ENCODE data around the gene SLC22A23.

The SLC22A23 gene

DNA sequence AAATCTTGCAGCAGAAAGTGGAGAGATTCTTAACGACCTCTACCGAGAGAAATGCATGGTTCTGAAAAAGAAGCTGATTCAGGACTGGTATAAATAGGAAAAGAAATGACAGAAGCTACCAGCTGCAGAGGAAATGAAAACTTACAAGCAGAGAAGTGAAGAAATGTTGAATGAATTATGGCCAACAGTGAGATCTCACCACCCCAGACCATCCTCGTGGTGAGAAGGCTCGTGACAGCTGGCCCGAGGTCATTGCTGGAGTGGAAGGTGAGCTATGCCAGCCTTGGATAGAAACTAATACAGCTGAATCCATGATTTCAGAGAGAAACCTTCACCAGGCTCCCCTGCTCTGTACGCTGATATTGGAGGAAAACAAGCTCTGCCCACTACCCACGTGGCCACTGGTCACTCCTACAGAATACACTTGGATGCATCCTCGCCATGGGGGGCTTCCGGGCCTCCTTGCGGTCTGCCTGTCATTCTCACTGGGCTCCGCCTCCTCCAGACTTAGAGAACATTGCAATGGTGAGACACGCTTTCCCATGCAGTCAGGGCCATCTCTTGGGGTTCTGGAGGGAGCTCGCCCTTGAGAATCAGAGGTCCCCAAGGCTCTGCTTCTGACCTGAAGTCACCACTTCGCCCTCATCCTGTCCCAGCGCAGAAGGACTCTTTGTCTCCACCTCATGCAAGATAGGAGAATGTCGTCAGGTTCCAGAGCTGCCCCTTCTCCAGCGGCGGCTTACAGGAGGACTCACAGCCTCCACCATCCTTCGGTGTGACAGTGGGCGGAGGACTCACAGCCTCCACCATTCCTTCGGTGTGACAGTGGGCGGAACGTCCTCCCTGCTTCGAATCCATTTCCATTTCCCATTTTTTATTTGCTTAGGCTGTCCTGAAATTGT lies 218.8 kb downstream of the SLC22A23 start:
- peak in 1 of 2 donors; percentile 24 for DNase-seq

DNA sequence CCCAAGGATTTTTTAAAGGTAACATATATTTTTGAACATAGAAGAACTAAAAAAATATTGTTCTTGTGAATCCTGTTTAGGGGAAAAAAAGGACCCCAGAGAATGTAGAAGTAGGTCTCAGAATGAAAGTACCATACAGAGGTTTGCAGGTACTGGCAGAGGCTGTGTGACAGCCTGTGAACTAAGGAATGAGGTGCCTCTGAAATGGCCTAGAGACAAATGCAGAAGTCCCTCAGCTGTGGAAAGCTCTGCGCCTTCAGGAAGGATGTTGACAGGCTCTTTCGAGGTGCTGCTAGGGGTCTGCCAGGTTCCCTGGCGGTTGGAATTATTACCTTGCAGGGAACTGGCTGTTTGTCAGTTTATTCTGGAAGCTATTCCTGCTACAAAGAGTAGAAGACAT lies 220.8 kb downstream of the SLC22A23 start:
- no peak for DNase-seq

DNA sequence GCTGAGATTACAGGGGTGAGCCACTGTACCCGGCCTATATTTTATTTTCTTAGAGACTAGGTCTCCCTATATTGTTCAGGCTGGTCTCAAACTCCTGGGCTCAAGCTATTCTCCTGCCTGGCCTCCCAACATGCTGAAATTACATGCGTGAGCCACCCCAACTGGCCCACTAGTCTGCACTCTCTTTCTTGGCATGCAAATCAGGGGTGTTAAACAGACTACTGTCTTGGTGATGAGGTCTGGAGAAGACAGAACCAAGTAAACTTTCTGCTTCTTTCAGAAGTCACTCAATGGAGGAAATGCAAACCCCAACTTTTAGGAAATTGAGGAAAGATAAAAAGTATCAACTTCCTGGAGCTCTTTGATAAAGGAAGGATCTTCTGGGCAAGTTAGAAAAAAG lies 221.4 kb downstream of the SLC22A23 start:
- no peak for DNase-seq

DNA sequence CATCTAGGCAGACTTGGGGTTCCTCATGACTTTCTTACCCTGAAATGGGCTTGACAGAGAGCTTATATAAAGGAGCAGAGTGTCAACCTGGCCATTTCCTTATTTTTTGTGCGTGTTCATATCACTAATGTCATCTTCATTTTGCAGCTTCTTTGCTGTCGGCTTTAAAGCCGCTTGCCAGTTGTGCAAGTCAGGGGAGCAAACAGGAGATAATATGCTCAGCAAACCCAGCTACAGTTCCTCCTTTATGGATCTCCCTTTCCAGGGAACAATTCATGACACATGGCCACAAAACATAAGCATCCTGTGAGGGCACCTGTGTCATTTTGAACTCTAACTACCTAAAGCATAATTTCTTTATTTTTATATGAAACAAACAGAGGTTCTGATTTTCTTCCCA lies 222.9 kb downstream of the SLC22A23 start:
- no peak for DNase-seq

DNA sequence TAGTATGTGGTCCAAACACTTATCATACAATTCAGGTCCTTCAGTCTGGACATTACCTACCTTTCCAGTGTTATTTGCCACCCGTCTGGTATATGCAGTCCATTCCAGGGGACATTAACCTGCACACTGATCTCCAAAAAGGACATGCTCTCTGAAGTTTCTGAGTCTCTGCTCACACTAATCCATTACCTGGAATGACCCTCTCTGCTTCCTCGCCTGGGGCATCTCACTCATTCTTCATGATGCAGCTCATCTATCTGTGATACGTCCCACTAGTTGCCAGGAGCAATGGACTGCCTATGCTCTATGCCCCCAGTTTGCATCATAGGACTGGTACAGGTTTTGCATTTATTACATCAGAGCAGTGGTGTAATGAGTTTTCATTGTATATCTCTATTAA lies 223.5 kb downstream of the SLC22A23 start:
- no peak for DNase-seq

DNA sequence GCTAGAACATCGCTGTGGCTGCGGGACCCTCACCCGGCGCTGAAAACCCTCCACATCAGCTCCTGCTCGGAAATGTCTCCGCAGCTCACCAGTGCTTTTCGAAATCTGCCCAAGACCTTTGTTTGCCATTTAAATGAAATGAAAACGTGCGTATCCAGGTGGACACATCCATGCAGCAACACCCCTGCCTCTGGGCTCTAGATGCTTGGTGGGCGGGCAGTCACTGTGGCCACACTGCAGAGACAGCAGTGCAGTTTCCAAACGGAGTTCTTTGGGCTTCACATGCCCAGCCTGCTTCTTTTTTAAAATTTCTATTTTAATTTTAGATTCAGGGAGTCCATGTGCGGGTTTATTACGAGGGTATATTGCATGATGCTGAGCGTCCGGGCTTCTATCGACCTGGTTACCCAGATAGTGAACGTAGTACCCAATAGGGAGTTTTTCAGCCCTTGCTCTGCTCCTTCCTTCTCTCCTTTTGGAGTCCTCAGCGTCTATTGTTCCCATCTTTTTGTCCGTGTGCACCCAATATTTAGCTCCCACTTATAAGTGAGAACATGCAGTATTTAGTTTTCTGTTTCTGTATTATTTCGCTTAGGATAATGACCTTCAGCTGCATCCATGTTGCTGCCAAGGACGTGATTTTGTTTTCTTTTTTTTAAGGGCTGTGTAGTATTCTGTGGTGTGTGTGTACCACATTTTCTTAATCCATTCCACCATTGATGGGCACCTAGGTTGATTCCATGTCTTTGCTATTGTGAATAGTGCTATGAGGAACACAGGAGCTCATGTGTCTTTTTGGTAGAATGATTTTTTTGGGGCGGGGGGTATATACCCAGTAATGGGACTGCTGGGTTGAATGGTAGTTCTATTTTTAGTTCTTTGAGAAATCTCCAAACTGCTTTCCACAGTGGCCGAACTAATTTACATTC lies 224.6 kb downstream of the SLC22A23 start:
- DNase-seq, result no peak

DNA sequence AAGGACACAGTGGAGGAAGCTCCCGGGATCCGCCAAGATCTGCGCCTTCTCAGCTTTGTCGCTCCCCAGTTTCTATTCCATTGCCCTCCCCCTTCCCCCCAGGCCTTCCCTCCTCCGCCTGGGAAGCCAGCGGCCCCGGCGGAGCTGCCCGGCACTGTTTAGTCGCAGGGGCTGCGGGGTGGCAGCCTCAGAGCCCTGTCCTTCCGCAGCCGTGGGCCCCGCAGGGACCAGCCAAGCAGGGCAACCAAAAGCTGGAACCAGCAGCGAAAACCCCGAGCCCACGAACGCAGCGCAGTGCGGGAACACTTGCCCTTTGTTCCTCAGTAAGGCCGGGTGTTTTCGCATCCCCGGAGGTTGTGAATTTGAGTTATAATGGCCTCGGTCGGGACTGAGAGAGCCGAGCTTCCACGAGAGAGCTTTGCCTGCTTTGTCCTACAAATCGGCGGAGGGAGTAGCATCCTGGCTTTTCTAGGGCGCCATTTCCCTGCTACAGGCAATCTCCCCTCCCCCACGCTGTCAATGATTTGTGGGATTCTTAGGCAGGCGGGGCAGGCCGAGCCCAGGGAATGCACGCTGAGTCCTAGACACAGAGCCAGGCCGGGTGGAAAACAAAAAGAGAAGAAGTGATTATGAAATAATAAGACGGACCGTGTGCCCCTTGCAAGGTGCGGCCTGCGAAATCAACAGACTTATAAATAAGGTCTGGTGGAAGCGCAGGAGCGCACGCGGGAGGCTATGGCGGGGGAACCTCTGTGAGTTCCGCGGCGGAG lies 225.4 kb downstream of the SLC22A23 start:
- DNase-seq, result no peak

DNA sequence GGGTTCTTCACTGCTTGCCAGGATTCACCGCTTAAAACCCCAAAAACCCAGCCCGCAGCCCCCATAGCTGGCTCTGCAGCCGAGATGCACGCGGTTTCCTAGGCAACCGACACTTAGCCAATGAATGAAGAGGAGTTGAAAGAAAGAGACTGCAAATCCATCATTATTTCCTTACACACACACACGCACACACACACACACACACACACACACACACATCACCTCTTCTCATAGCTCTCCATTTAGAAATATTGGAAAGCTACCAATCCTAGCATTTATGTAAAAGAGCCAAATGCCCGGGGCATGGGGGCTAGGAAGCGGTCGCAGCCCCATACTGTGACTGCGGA lies 226.0 kb downstream of the SLC22A23 start:
- DNase-seq, result no peak

DNA sequence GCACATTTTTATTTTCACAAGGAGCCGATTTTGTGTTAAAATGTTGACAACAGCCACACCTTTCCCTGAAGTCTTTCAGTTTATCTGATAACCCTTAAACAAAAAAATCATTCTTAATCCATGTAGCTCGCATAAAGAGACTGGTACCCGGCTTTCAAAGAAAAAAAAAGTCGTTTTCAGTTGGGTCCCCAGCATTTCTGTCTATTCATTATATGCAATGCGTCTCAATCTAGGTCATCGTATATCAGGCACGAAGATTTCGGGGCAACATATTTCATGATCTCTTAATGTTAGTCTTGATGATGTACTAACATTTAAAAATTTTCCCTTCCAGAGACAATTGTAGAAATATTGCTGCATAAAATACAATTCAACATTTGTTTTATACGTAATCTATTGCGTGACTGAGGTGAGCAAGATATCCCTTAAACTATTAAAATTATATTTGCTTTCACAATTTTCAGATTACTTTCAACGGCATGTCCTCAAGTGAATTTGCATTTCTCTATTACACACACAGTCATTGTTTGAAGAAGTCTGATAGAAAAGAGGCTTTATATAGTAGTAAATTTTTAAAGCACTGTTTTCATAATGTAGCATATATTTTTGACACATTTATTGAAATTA lies 226.5 kb downstream of the SLC22A23 start:
- no peak for DNase-seq

DNA sequence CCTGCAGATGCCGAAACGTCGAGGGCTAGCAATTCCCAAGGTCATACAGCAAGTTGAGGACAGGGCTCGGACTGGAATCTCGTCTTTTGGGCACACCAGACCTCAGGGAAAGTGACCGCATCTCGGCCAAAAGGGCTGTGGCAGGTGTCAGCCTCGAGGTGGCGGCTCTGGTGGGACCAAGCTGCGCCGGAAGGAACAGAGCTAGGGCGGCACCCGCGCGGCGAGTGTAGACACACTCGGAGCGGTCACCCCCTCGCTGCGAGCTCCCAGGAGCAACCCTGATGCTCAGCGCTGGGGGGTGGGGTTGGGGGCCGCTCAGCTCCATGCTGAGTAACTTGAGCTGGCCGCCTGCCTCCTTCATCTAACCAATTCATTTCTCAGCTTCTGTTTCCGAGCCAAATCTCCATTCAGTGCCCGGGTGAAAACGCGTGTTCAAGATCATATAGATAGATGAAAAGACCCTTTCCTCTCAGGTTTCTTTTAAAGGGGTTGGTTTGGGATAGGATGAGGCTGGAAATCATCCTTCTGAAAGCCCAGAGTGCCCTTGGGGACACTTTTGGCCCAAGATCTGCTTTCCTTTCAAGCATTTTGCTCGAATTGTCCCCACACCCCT lies 227.2 kb downstream of the SLC22A23 start:
- no peak for DNase-seq

DNA sequence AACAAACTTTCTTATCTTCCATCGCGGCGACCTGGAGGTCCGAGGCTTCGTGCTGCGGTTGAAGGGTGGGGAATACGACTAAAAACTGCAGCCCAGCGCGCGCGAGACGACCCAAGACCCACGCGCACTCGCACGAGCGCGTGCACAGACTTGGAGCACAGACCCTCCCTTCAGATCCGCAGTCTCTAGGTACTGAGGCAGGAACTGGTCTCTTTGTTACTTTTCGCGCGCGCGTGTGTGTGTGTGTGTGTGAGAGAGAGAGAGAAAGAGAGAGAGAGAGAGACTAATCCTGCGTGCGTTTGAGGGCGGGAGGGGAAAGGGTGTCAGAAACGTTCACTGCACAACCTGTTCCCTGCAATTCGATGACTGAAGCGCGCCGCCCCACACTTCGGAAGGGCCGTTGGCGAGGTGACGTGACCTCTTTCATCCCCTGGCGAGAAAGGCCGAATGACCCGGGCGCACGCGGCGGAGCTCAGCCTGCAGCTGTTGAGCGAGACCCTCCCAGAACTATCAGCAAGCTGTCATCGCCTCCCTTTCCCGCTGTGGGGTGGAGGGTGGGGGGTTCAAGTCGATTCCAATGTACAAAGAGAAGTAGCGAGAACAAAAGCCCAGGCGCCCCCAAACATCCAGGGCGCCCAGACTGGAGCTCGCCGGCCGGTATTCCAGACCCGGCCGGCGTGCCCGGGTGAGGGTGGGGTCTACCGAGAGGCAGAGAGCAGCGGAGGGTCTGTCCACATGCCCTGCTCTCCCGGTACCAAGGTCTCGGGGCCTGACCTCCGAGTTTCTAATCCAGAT lies 227.9 kb downstream of the SLC22A23 start:
- no peak for DNase-seq

DNA sequence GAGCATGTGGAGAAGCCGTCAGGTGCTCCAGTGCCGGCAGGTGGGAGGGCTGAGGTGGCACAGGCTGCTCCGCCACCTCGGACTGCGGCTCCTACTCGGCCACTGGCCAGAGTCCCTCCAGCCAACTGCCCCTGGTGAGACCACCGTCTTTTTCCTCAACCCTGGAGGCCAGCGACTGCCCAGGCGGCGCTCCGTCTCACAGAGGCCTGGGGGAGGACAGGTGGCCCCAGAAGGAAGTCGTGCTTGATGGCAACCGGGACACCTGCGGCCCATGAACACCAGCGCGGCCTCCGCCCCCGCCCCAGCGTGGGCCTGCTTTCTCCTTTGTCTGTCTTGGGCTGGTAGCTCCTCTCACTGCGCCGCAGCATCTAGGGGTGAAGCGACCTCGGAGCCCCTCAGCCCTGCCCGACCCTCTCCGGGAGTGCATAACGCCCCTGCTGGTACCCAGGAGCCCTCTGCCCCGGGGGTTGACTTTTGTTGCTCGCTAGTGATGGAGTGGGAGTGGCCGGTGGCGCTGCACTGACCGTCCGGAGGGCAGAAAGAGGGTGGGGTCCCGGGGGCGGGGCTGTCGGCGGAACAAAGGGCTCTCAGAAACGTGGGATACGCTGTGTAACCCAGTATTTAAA lies 228.7 kb downstream of the SLC22A23 start:
- DNase-seq, result no peak

DNA sequence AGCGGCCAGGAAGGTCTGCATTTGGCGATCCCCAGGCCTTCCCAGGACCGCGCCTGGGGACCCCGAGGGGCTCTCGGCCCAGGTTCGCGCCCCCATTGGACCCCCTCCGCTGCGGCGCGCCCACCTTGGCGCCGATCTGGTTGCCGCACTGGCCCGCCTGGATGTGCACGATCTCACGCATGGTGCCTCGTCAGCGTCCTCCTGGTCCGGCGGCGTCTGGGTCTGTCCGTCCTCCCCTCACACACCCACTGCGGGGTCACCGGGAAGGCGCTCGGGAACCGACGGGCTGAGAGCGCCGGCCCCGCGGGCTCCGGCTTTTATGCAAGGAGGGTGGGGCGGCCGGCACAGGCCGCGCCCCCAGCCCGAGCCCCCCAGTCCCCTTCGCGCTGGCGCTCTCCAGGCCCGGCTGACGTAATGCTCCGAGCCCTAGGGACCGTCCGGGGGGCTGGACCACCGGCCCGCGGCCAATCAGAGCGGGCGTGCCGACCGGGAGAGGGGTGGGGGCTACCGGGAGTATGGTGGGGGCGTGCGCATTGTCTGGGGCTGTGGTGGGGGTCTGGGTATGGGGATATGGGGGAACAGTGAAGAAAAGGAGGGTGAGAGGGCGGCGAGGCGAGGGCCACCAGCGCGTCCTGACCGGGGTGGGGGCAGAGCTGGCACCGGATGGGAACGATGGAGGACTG lies 229.3 kb downstream of the SLC22A23 start, which contains the start of gene TUBB2B:
Gene TUBB2B (minus strand): TSS at position 291 of the 683 bp plus-strand sequence. CDS start 110 bp downstream, at position 181.
- DNase-seq, result no peak

DNA sequence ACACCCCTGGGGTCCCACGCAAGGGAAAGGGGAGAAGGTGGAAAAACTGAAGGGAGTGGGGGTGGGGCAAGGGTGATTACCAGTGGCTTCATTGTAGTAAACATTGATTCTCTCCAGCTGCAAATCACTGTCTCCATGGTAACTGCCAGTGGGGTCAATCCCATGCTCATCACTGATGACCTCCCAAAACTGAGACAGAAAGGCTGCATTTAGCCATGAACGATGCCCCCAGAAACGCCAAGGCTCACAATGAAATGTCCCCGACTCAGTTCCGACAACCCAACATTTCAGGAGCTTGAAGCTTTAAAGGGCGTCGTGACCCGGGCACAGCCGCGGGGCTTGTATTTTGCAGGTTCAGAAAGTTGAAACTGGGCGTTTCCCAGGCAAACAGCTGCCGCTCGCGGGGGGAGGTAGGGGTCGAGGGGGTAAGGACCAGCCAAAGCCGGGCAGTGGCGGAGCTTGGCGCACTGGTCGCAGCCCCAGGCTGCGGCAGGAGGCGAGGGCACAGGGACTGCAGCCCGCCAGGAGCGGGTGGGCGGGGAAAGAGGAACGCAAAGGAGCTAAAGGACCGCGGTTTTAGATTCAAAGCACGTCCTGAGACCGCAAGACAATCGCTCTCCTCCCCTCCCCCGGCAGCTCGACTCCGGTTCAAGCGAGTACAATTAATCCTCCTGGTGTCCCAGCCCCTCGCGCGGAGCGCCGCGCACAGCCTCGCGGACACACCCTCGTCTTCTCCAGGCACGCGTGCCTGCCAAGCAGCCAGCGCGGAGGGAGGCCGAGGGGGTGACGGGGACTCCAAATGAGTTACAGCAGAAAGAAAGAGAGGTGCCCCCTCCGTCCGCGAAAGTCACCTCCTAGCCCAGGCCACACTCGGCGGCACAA lies 230.1 kb downstream of the SLC22A23 start:
- DNase-seq, result peak; percentile 19 to 55

DNA sequence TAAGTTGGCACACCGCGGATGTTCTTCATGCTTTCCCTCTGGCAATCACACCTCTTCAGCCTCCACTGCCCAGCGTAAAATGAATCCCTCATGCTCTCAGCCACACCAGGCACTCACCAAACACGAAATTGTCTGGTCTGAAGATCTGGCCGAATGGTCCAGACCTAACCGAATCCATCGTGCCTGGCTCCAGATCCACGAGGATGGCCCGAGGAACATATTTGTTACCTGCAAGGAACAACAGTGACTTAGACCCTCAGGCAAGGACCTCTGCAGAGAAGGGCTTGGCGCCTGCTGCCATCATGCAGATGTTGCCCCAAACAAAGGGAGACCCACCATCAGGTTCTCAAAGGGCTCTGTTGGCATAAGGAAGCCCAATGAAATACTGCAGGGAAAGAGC lies 230.8 kb downstream of the SLC22A23 start:
- no peak for DNase-seq

DNA sequence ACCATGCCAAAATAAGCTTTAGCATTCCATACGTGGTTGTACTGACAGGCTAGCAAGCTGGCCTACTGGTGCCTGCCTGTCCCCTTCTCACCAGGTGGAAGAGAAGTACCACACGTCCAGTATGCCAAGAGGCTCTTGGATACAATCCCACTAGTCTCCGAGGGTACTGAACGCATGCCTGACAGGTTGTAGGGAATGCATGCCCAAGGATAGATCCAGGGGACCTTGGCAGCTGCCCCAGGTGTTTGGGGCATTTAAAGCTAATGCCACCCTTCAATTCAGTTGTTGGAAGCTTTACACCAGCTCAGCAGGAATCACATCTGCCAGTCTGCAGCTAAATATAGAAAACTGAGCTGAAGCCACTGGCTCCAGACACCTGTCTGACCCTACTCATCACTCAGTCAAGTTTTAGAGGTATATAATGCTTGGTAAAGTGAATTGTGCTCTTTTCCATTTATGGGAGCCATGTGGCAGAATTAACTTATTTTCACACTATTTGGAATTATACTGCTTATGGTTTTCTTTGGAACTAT lies 234.3 kb downstream of the SLC22A23 start:
- no peak for DNase-seq

DNA sequence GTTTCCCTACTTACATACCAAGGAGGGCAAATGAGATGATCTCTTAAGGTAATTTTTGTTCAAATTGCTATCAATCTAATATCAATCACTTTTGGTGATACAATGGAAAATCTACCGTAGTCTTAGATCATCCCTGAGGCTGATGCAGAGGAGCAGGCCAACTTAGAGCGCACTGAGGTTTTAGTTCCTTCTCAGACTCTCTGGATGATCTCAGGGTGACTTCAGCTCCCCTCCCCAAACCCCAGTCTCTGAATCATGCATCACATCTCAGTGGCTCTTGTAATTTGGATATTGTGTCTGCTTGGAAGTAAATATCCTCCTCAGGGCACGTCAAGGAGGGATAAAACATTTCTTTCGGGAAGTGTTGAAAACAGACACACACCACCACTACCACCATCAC lies 235.3 kb downstream of the SLC22A23 start:
- no peak for DNase-seq

DNA sequence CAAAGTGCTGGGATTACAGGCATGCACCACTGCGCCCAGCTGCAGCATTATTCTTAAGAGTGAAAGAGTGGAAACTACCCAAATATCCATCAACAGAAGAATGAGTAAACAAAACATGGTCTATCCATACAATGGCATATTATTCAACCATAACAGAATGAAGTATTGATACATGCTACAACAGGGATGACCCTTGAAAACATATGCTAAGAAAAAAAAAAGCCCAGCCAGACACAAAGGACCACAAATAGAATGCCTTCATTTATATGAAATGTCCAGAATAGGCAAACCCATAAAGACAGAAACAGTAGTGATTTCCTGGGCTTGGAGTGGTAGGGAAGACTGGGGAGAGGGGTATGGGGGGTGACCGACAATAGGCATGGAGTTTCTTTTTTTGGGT lies 236.5 kb downstream of the SLC22A23 start:
- DNase-seq, result no peak
